ENCODE data around the gene PTGDS.

Gene PTGDS

DNA sequence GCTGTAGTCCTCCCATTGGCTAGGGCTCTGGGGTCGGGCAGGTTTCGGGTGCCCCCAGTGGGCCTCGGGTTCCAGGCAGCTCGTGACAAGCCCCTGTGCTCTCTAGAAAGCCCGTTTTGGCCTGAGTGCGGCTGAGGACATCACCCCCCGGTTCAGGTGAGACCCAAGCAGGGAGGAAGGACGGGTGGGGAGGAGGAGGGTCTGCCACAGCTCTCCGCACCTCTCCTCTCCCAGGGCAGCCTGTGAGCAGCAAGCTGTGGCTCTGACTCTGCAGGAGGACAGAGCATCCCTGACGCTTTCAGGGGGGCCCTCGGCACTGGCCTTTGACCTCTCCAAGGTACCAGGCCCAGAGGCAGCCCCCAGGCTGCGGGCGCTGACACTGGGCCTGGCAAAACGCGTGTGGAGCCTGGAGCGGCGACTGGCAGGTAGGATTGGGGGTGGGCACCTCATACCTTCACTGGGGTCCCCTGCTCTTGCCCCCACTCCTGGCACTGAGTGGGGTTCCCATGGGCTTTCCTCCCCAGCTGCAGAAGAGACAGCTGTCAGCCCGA, 15.6 kb downstream of the PTGDS start:
- no peak for DNase-seq (ENCODE audit: low read depth)
- TF ChIP-seq, protein P1, sequence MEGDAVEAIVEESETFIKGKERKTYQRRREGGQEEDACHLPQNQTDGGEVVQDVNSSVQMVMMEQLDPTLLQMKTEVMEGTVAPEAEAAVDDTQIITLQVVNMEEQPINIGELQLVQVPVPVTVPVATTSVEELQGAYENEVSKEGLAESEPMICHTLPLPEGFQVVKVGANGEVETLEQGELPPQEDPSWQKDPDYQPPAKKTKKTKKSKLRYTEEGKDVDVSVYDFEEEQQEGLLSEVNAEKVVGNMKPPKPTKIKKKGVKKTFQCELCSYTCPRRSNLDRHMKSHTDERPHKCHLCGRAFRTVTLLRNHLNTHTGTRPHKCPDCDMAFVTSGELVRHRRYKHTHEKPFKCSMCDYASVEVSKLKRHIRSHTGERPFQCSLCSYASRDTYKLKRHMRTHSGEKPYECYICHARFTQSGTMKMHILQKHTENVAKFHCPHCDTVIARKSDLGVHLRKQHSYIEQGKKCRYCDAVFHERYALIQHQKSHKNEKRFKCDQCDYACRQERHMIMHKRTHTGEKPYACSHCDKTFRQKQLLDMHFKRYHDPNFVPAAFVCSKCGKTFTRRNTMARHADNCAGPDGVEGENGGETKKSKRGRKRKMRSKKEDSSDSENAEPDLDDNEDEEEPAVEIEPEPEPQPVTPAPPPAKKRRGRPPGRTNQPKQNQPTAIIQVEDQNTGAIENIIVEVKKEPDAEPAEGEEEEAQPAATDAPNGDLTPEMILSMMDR (IDR thresholded peaks at IDR 0.05; ENCODE audit: low read depth, low read length, missing control alignments) = no peak
- peak overlapping the region; percentile 74 for H3K4me3 ChIP-seq (ENCODE audit: low read depth, low read length)

DNA sequence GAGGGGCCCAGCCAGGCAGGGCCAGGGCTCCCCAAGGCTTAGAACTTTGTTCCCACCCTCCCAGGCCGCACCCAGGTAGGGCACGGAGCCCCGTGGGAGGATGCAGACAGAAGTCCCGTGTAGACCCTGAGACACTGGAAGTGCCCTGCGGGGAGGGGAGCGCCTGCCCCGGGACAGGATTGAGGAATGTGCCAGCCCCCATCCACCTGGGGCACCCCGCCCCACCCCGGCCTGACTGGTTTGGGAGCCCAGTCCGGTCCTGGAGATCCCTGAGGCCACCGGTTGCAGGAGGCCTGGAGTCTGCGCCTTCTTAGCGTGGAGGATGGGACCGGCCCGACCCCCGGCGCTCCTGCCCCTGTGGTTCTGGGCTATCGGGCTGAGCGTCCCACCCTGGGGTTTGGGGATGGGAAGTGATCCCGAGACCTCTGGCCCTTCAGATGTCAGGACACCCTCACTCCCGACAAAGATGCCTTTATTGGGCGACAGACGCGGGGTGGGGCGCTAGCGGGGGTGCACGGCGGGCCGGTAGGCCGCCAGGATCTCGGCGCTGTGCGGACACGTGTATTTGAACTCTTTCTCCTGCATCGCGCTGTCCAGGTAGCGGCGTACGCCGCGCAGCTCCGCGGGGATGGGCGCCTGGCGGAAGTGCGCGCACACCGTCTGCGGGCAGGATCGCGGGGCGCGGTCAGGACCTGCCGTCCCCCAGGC, 17.0 kb downstream of the PTGDS start:
- no peak for DNase-seq (ENCODE audit: low read depth)
- H3K4me3 ChIP-seq (ENCODE audit: low read depth, low read length) = no peak overlapping the region
- TF ChIP-seq, protein P1 (IDR thresholded peaks at IDR 0.05; ENCODE audit: low read depth, low read length, missing control alignments) = no peak

DNA sequence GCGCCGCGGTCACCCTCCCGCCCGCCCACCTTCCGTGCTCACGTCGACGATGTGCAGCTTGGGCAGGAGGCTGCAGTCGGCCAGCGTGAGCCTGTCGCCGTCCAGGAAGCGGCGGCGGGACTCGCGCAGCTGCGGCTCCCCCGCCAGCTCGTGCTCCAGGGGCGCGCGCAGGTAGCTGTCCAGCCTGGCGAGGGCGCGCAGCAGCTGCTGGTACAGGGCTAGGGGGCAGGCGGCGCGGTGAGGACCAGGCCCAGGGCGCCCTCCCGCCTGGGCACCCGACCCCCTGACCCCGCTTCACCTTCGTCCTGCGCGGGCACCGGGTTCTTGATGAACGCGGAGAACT, 17.6 kb downstream of the PTGDS start:
- TF ChIP-seq, protein P1 (IDR thresholded peaks at IDR 0.05; ENCODE audit: low read depth, low read length, missing control alignments) = no peak
- DNase-seq (ENCODE audit: low read depth) = no peak
- no peak overlapping the region for H3K4me3 ChIP-seq (ENCODE audit: low read depth, low read length)

DNA sequence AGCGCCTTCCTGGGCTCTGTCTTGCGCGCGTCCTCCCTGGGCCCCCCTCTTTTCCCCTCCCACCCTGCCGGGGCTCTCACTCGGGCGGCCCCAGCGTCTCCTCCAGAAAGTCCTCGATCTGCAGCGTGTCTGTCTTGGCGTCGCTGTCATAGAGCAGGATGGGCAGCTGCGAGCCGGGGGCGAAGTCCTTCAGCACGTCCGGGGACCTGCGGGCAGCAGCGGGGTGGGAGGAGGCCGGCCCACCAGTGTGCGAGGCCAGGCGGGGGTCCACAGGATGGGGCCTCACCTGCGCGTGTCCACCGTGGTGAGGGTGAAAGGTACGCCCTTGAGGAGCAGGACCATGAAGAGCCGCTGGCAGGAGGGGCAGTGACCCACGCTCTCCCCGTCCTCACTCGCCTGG, 18.1 kb downstream of the PTGDS start:
- no peak overlapping the region for H3K4me3 ChIP-seq (ENCODE audit: low read depth, low read length)
- TF ChIP-seq, protein P1 (IDR thresholded peaks at IDR 0.05; ENCODE audit: low read depth, low read length, missing control alignments) = no peak
- no peak for DNase-seq (ENCODE audit: low read depth)

DNA sequence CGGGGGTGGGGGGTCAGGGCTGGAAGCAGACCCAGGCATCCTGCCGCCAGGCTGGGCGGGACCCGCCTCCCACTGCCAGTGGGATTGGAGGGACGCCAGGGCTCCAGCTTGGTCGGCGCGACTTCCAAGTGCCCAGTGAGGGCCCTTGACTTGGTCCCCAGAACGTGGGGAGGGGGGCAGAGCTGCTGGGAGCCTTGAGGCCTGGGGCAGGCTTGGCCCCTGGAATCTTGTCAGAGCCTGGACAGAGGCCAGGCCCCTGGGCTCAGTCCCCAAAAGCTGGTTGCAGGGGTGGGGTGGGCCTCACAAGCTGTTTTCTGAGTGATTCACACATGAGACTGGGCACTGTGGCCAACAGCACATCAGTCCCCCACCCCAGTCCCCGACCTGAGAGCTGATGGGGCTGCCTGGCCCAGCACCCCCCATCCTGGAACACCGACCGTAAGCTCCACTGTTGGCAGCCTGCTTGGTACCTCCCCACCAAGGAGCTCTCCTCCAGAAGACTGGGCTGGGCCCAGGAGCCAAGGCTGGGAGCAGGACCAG, 18.5 kb downstream of the PTGDS start:
- DNase-seq (ENCODE audit: low read depth) = no peak
- TF ChIP-seq, protein P1 (IDR thresholded peaks at IDR 0.05; ENCODE audit: low read depth, low read length, missing control alignments) = no peak
- H3K4me3 ChIP-seq (ENCODE audit: low read depth, low read length) = no peak overlapping the region

DNA sequence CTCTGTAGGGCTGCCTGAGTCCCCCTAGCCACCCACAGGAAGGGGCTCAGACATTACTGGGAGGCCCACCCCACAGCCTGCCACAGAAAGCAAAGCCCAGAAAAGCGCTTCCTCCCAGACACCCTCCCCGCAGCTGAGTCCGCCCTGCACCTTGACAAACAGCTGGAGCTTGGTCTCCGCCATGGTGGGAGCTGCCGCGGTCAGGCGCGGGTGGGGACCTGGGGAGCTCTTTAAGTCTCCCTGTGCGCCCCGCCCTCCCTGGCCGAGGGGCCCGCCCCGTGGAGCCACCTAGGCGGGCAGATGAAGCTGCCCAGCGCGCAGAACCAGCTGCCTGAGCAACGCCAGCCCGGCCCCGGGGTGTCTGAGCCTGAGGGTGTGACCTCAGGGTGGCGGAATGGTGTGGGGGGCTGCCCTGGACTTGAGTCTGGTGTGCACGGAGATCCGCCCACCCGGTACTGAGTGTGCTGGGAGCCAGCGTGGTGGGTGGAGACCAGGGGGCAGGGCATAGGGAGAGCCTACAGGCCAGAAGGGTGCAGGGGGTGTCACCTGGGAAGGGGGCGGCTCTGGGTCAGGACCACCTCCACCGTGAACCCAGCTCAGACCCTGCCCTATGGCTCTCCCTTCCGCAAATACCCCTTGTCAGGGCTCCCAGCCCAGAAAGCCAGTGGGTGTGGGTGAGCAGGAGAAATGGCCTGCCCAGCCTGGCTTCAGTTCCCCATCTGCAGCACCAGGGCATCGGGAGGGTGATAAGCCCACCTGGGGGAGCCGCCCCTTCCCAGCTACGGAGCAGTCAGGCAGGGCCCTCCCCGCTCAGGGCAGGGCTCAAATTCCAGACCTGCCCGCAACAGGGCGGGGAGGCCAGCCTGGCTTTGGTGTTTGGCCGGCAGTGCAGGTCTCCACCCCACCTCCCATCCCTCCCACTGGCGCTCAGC, 19.3 kb downstream of the PTGDS start, which contains the start of gene CLIC3:
TSS of gene CLIC3 (minus strand) at position 208 of the 932 bp plus-strand sequence. CDS start at position 183, 25 bp downstream.
- TF ChIP-seq, protein P1 (IDR thresholded peaks at IDR 0.05; ENCODE audit: low read depth, low read length, missing control alignments) = no peak
- H3K4me3 ChIP-seq (ENCODE audit: low read depth, low read length) = no peak within 1 kb of the TSS
- no peak for DNase-seq (ENCODE audit: low read depth)
